H1 (cell line): ENCODE data around the gene ACBD4. TPM values are rescaled to one million over a fixed set of nuclear protein-coding genes. Genes with fewer than 3 reads are reported as not detected.

ENCODE experiments used
- ASH2L ChIP-seq: fragments of 200-600, 300-600 bp; sonication (generic); IDR thresholded peaks from one replicate; pipeline ENCODE4 v1.7.1; 2017; ENCODE audit warnings: low read length
- BRCA1 ChIP-seq: IDR thresholded peaks from 2 replicates; pipeline ENCODE4 v1.6.1; 2012; ENCODE audit warnings: low read depth, low read length, improper control_type of control experiment
- CREB1 ChIP-seq: IDR thresholded peaks from 2 replicates; pipeline ENCODE4 v1.6.1; 2012; ENCODE audit warnings: inconsistent platforms
- KDM4A ChIP-seq: IDR thresholded peaks from one replicate; pipeline ENCODE4 v1.7.1; 2012; ENCODE audit warnings: low read depth, mild to moderate bottlenecking, moderate library complexity, low read length, inconsistent platforms; ENCODE audit not compliant: severe bottlenecking
- SIN3A ChIP-seq, 2 experiments: IDR thresholded peaks in 1 of 2; conservative IDR thresholded peaks in 1 of 2; 2 replicates each; pipeline ENCODE4 v1.6.1; 2011 to 2012; ENCODE audit warnings: low read length in 2 of 2, improper control_type of control experiment in 1 of 2, low read depth in 1 of 2, mild to moderate bottlenecking in 1 of 2
- SP1 ChIP-seq: IDR thresholded peaks from 2 replicates; pipeline ENCODE4 v1.6.1; 2011; ENCODE audit warnings: low read depth, low read length
- SP4 ChIP-seq: IDR thresholded peaks from 2 replicates; pipeline ENCODE4 v1.6.1; 2012; ENCODE audit warnings: low read length, inconsistent platforms
- polyA plus RNA-seq, 7 experiments: library from polyadenylated mRNA; depleted of rRNA in 3 of 7; stranded (reverse) in 5 of 7; unstranded in 2 of 7; fragments of >200 nt in 5 of 7; fragments of 200-250 nt in 2 of 7; gene quantifications; 1 replicate in 5 of 7; 2 replicates in 1 of 7; 4 replicates in 1 of 7; pipeline versions ENCODE4 v1.2.1 to v1.2.3, GENCODE V29; 2011 to 2013; ENCODE audit warnings: missing spikeins in 2 of 7, mixed read lengths in 2 of 7
- total RNA-seq: library from RNA; stranded (reverse); fragmentation: NEBNext Ultra II Directional; extraction: Animal tissue kit (Norgen Biotek cat#: 25700); gene quantifications from 2 replicates; pipeline ENCODE4 v1.2.1, GENCODE V29; 2021
- TF ChIP-seq, protein P1 (sequence below): IDR thresholded peaks from 2 replicates; pipeline ENCODE4 v1.6.1; 2012; ENCODE audit warnings: low read length, inconsistent platforms

ACBD4 gene
- total and polyA plus RNA-seq, 2 of the 8 experiments (the other 6 are each of a cell fraction or from before 2014, with no cell fraction given), result 7.3 to 10.7 TPM

DNA sequence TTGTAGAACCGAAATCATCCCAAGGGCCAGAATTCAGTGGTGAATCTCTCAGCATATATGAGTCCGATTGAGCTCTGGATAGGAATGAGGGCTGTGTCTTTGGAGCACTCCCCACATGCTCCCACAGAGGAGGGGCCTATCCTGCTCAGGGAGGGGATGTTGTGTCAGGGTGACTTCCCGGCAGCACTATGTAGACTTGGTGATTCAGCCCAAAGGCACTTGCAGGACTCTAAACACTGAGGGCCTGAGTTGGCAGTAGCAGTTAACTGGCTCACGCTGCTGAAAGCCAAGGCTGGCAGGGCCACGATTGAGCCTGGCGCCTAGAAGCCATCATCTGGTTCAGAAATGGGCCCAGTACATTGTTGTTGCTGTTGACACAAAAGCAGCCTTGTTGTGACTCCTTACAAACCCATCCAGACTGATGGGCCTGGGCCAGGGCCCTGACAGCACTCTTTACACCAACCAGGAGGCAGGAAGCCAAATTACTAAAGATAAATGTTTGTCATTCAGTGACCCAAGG lies 42.5 kb upstream of the ACBD4 start (continued):
- TF ChIP-seq, protein P1, sequence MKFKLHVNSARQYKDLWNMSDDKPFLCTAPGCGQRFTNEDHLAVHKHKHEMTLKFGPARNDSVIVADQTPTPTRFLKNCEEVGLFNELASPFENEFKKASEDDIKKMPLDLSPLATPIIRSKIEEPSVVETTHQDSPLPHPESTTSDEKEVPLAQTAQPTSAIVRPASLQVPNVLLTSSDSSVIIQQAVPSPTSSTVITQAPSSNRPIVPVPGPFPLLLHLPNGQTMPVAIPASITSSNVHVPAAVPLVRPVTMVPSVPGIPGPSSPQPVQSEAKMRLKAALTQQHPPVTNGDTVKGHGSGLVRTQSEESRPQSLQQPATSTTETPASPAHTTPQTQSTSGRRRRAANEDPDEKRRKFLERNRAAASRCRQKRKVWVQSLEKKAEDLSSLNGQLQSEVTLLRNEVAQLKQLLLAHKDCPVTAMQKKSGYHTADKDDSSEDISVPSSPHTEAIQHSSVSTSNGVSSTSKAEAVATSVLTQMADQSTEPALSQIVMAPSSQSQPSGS, result no peak
- TF ChIP-seq SIN3A (conservative IDR thresholded peaks at IDR 0.05 in 1 of 2, IDR thresholded peaks at IDR 0.05 in 1 of 2; ENCODE audit: low read depth in 1 of 2, low read length in 2 of 2) (no peak), SP1 (no peak), KDM4A (no peak), ASH2L (no peak), SP4 (no peak), BRCA1 (no peak), CREB1 (no peak)
